Measurements from ENCODE around the gene CLTC.

Gene CLTC

GRCh38 chr17:59711936-59712335, 92.2 kb downstream of the CLTC start:
- no peak overlapping the region for H3K27ac ChIP-seq
- TF ChIP-seq, protein P1, sequence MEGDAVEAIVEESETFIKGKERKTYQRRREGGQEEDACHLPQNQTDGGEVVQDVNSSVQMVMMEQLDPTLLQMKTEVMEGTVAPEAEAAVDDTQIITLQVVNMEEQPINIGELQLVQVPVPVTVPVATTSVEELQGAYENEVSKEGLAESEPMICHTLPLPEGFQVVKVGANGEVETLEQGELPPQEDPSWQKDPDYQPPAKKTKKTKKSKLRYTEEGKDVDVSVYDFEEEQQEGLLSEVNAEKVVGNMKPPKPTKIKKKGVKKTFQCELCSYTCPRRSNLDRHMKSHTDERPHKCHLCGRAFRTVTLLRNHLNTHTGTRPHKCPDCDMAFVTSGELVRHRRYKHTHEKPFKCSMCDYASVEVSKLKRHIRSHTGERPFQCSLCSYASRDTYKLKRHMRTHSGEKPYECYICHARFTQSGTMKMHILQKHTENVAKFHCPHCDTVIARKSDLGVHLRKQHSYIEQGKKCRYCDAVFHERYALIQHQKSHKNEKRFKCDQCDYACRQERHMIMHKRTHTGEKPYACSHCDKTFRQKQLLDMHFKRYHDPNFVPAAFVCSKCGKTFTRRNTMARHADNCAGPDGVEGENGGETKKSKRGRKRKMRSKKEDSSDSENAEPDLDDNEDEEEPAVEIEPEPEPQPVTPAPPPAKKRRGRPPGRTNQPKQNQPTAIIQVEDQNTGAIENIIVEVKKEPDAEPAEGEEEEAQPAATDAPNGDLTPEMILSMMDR (conservative IDR thresholded peaks at IDR 0.05), result no peak

DNA sequence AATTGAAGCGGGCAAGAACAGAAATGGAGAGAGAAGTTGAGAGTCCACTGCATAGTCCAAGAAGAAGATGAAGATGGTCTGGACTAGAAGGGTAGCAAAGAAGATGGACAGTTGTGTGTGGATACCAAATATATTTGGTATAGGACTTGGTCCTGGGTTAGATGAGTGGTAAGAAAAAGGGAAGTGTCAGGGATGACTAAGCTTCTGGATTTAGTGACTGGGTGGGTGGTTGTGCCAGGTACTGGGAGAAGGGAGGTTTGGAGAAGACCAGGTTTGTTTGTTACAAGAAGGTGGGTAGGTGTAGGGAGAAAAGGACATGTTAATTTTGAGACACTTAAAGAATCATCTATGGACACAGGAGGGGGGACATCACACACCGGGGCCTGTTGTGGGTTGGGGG, 93.2 kb downstream of the CLTC start:
- TF ChIP-seq, protein P1 (conservative IDR thresholded peaks at IDR 0.05), result no peak
- H3K27ac ChIP-seq, result no peak overlapping the region

DNA sequence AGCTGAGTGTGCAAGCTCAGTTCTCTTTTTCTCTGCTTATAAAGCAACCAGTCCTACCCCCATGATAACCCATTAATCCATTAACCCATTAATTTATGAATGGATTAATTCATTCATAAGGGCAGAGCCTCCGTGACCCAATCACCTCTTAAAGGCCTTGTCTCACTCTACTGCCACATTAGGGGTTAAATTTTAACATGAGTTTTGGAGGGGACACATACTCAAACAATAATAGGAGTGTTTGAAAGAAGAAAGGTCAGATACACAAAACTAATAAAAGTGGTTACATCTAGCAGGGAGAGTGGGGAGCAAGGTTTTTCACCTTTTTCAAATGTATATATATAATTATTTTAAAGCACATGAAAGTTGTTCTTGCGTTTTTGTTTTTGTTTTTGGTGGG, 94.6 kb downstream of the CLTC start:
- no peak overlapping the region for H3K27ac ChIP-seq
- TF ChIP-seq, protein P1 (conservative IDR thresholded peaks at IDR 0.05), result no peak

DNA sequence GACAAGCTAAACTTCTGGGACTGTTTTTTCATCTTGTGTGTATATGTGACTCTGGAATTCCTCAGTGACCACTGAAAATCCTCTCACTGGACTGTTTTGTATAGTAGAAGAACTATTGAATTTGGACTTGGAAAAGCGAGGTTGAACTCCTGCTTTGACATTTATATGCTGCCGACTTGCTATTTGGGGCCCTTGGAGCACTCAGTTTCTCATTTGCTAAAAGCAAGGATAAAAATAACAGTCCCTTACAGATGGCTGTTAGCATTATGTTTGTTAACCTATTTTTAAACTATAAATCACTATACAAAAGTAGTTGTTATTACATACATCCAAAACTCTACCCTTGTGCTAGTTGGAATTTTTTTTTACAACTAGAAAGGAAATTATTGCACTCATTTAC, 96.7 kb downstream of the CLTC start:
- TF ChIP-seq, protein P1 (conservative IDR thresholded peaks at IDR 0.05), result no peak
- no peak overlapping the region for H3K27ac ChIP-seq

DNA sequence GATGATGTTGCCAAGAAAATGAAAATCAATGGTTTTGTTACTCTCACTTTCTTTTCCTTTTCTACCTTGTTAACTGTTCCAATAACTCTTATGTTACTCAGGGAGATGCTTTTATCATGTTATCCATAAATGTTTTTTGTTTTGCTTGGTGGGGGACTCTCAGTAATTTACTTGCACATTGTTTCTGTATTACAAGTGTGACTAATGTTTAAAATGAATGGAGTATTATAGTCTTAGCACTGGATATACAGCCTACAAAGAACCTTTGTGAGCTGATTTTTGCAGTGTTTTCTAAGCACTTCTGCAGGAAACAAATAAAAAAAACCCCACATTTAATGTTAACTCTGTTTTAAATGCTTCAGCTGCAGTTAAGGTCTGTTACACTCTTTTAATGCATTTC, 99.8 kb downstream of the CLTC start:
- TF ChIP-seq, protein P1 (conservative IDR thresholded peaks at IDR 0.05), result no peak
- no peak overlapping the region for H3K27ac ChIP-seq

GRCh38 chr17:59722623-59723022, 102.9 kb downstream of the CLTC start:
- H3K27ac ChIP-seq, result peak overlapping the region; percentile 87

GRCh38 chr17:59723041-59723440, 103.3 kb downstream of the CLTC start:
- peak overlapping the region; percentile 87 for H3K27ac ChIP-seq
- TF ChIP-seq, protein P1 (conservative IDR thresholded peaks at IDR 0.05), result no peak

More at GRCh38 chr17:59722623-59723022, 102.9 kb downstream of the CLTC start:
- TF ChIP-seq, protein P1 (conservative IDR thresholded peaks at IDR 0.05), result no peak

- TF ChIP-seq, protein P1 (conservative IDR thresholded peaks at IDR 0.05), result no peak
- H3K27ac ChIP-seq, result peak overlapping the region; percentile 87
Observed at GRCh38 chr17:59723607-59724006, 103.9 kb downstream of the CLTC start.

Data from VCaP (cell line).